ENCODE measurements around the gene IGSF11. TPM values are rescaled to one million over a fixed set of nuclear protein-coding genes. Genes with fewer than 3 reads are reported as not detected.

The IGSF11 gene
- total RNA-seq, 1 experiment from 2014 or later, result not detected

- Histone ChIP-seq H2AFZ (no peak overlapping the region), H3K27ac (no peak overlapping the region), H3F3A (ENCODE audit: insufficient read depth, low read depth) (no peaks in the 10 kb centered on the region), H3K9me2 (ENCODE audit: insufficient read depth) (no peaks in the 10 kb centered on the region; the same call in 1 of the 2 replicates), H3K79me2 (ENCODE audit: low read depth) (no peaks in the 10 kb centered on the region), H3K27me3 (ENCODE audit: insufficient read depth, low read depth) (no peaks in the 10 kb centered on the region), H3K36me3 (ENCODE audit: low read depth) (no peaks in the 10 kb centered on the region), H4K20me1 (ENCODE audit: insufficient read depth) (no peaks in the 10 kb centered on the region), H3K4me1 (replicated peaks; ENCODE audit: insufficient read depth) (no peaks in the 10 kb centered on the region), H3K9me3 (ENCODE audit: insufficient read depth, low read depth) (no peaks in the 10 kb centered on the region), H3K4me2 (no peak overlapping the region), H3K4me3 (no peak overlapping the region)
- no TSS peak for BruUV-seq (replicated peaks)
- intact Hi-C loops (cut with micrococcal nuclease; ENCODE audit: unreplicated experiment), result no loop called here
- ChIA-PET CTCF (no interaction called here), POLR2A (ENCODE audit: unreplicated experiment) (no interaction called here)
- no peak for TF ChIP-seq EZH2 (IDR thresholded peaks at IDR 0.05; ENCODE audit: low read depth)
- no peak for TF ChIP-seq CTCF (conservative IDR thresholded peaks at IDR 0.05)
- no peak for DNase-seq
Measured at GRCh38 chr3:118850687-118851086, 184.0 kb downstream of the IGSF11 start.

Other genes with a start within 250 kb of the IGSF11 start
- gene TEX55, start 111.3 kb upstream of the IGSF11 start, total RNA-seq (2021), result not detected in 2 replicates
- not detected in 2 replicates for gene UPK1B, start 138.8 kb upstream of the IGSF11 start, total RNA-seq (2021)
- gene B4GALT4, start 206.0 kb upstream of the IGSF11 start, total RNA-seq (2021), result 21.8 and 32.9 TPM in 2 replicates

Data from PC-9 (cell line).